HepG2 (cell line): ENCODE results near the gene KIAA0232. TPM values are rescaled to one million over a fixed set of nuclear protein-coding genes. Genes with fewer than 3 reads are reported as not detected.

Experiments used
- HMG20B ChIP-seq: conservative IDR thresholded peaks from 2 replicates; pipeline ENCODE4 v1.6.1; 2016; ENCODE audit warnings: missing genetic modification reagents, missing compliant biosample characterization
- KAT2B ChIP-seq: fragments of 150-350 bp; IDR thresholded peaks from 2 replicates; pipeline ENCODE4 v1.6.1; 2014; ENCODE audit warnings: low read depth, low read length, borderline replicate concordance
- MXD4 ChIP-seq: IDR thresholded peaks from 2 replicates; pipeline ENCODE4 v1.6.1; 2016; ENCODE audit warnings: mild to moderate bottlenecking, missing biosample characterization, missing genetic modification reagents
- NR2F6 ChIP-seq, 2 experiments: IDR thresholded peaks; 2 replicates each; pipeline ENCODE4 v1.6.1; 2016; ENCODE audit warnings: antibody characterized with exemption in 1 of 2, mild to moderate bottlenecking in 1 of 2
- PPARG ChIP-seq: conservative IDR thresholded peaks from 2 replicates; pipeline ENCODE4 v1.6.1; 2016; ENCODE audit warnings: missing biosample characterization, missing genetic modification reagents
- RFX5 ChIP-seq: IDR thresholded peaks from 2 replicates; pipeline ENCODE4 v1.6.1; 2011; ENCODE audit warnings: low read depth, low read length, improper control_type of control experiment
- SMAD9 ChIP-seq: sonication (generic); formaldehyde crosslinking; IDR thresholded peaks from 2 replicates; pipeline ENCODE4 v1.5.1; 2020; ENCODE audit warnings: mild to moderate bottlenecking, missing genetic modification reagents
- SP1 ChIP-seq, 2 experiments: fragments of 450-650 bp in 1 of 2; sonication (generic) in 1 of 2; formaldehyde crosslinking in 1 of 2; IDR thresholded peaks; 2 replicates each; pipeline versions ENCODE4 v1.4.0 to v1.6.1; 2016 to 2020; ENCODE audit warnings: missing genetic modification reagents in 1 of 2
- TGIF2 ChIP-seq: IDR thresholded peaks from 2 replicates; pipeline ENCODE4 v1.6.1; 2016; ENCODE audit warnings: control low read depth, missing compliant biosample characterization
- ZFP37 ChIP-seq: sonication (generic); formaldehyde crosslinking; IDR thresholded peaks from 2 replicates; pipeline ENCODE4 v1.4.0; 2020; ENCODE audit warnings: missing genetic modification reagents, borderline replicate concordance
- ZNF430 ChIP-seq: sonication (generic); formaldehyde crosslinking; IDR thresholded peaks from 2 replicates; pipeline ENCODE4 v1.9.0; 2021; ENCODE audit warnings: mild to moderate bottlenecking, missing genetic modification reagents
- ZNF614 ChIP-seq: IDR thresholded peaks from 2 replicates; pipeline ENCODE4 v1.6.1; 2018; ENCODE audit warnings: missing biosample characterization, missing genetic modification reagents, inconsistent platforms, borderline replicate concordance
- ZNF788 ChIP-seq: sonication (generic); formaldehyde crosslinking; IDR thresholded peaks from 2 replicates; pipeline ENCODE4 v1.5.0; 2020; ENCODE audit warnings: mild to moderate bottlenecking, missing genetic modification reagents, borderline replicate concordance
- ZSCAN12 ChIP-seq: sonication (generic); formaldehyde crosslinking; IDR thresholded peaks from 2 replicates; pipeline ENCODE4 v1.9.0; 2021; ENCODE audit warnings: mild to moderate bottlenecking, missing genetic modification reagents
- ZSCAN29 ChIP-seq: sonication (generic); formaldehyde crosslinking; conservative IDR thresholded peaks from 2 replicates; pipeline ENCODE4 v1.4.0; 2020; ENCODE audit warnings: mild to moderate bottlenecking, missing genetic modification reagents
- ZSCAN30 ChIP-seq: sonication (generic); formaldehyde crosslinking; IDR thresholded peaks from 2 replicates; pipeline ENCODE4 v1.5.0; 2020; ENCODE audit warnings: mild to moderate bottlenecking, missing genetic modification reagents
- polyA plus RNA-seq, 8 experiments: library from polyadenylated mRNA; depleted of rRNA in 3 of 8; stranded (reverse) in 7 of 8; unstranded in 1 of 8; fragments of >200 nt; fragmentation: Illumina TruSeq in 4 of 8; extraction: Trizol in 4 of 8; gene quantifications; 2 replicates each; pipeline versions ENCODE4 v1.2.1 to v1.2.3, GENCODE V29; 2011 to 2016; ENCODE audit warnings: low read depth in 4 of 8, missing spikeins in 1 of 8, mixed read lengths in 1 of 8; ENCODE audit not compliant: insufficient read depth in 1 of 8
- total RNA-seq, 5 experiments: library from RNA; depleted of rRNA; stranded (reverse); fragments of >200 nt; fragmentation: Illumina TruSeq; extraction: Trizol; gene quantifications; 2 replicates each; pipeline ENCODE4 v1.2.3, GENCODE V29; 2016; ENCODE audit warnings: low read depth in 1 of 5
- TF ChIP-seq, protein P1 (sequence below): sonication (generic); formaldehyde crosslinking; IDR thresholded peaks from one replicate; pipeline ENCODE4 v1.5.1; 2020; ENCODE audit warnings: mild to moderate bottlenecking, missing genetic modification reagents; ENCODE audit errors: not compliant biosample characterization
- TF ChIP-seq, protein P2 (sequence below): sonication (generic); formaldehyde crosslinking; IDR thresholded peaks from 2 replicates; pipeline ENCODE4 v1.4.0; 2020; ENCODE audit warnings: missing genetic modification reagents

KIAA0232 gene
- total and polyA plus RNA-seq, 2 of the 13 experiments (the other 11 are each of a cell fraction or from before 2014, with no cell fraction given), result 7.8 to 17.1 TPM

DNA sequence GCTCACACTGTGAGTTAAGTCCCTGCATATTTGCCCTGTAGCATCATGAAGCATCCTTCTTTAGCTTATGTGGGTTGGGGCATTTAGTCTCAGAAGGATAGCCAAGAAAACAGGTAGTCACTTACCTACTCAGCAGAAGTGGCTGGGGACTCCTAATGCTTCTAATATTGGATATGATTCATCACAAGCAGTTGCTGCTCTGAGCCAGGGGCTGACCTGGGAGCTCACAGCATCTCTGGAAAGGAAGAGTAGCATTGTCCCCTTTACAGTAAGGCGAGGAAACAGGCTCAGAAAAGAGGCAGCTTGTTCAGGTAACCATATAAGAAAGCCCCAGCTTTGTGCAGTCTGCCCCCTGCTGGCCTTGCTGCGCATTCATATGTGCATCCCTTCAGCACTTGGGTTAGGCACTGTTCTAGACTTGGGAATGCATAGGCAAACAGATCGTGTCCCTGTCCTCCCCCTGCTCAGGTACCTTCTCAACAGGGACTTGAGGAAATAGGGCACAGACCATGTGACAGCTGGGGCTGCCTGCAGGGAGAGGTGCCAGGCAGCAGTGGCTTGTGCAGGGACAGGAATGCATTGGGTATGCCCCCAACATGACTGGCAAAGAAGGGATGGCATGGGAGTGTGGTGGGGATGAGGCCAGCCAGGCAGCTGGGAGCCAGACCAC lies 91.4 kb downstream of the KIAA0232 start (continued):
- TF ChIP-seq, protein P1, sequence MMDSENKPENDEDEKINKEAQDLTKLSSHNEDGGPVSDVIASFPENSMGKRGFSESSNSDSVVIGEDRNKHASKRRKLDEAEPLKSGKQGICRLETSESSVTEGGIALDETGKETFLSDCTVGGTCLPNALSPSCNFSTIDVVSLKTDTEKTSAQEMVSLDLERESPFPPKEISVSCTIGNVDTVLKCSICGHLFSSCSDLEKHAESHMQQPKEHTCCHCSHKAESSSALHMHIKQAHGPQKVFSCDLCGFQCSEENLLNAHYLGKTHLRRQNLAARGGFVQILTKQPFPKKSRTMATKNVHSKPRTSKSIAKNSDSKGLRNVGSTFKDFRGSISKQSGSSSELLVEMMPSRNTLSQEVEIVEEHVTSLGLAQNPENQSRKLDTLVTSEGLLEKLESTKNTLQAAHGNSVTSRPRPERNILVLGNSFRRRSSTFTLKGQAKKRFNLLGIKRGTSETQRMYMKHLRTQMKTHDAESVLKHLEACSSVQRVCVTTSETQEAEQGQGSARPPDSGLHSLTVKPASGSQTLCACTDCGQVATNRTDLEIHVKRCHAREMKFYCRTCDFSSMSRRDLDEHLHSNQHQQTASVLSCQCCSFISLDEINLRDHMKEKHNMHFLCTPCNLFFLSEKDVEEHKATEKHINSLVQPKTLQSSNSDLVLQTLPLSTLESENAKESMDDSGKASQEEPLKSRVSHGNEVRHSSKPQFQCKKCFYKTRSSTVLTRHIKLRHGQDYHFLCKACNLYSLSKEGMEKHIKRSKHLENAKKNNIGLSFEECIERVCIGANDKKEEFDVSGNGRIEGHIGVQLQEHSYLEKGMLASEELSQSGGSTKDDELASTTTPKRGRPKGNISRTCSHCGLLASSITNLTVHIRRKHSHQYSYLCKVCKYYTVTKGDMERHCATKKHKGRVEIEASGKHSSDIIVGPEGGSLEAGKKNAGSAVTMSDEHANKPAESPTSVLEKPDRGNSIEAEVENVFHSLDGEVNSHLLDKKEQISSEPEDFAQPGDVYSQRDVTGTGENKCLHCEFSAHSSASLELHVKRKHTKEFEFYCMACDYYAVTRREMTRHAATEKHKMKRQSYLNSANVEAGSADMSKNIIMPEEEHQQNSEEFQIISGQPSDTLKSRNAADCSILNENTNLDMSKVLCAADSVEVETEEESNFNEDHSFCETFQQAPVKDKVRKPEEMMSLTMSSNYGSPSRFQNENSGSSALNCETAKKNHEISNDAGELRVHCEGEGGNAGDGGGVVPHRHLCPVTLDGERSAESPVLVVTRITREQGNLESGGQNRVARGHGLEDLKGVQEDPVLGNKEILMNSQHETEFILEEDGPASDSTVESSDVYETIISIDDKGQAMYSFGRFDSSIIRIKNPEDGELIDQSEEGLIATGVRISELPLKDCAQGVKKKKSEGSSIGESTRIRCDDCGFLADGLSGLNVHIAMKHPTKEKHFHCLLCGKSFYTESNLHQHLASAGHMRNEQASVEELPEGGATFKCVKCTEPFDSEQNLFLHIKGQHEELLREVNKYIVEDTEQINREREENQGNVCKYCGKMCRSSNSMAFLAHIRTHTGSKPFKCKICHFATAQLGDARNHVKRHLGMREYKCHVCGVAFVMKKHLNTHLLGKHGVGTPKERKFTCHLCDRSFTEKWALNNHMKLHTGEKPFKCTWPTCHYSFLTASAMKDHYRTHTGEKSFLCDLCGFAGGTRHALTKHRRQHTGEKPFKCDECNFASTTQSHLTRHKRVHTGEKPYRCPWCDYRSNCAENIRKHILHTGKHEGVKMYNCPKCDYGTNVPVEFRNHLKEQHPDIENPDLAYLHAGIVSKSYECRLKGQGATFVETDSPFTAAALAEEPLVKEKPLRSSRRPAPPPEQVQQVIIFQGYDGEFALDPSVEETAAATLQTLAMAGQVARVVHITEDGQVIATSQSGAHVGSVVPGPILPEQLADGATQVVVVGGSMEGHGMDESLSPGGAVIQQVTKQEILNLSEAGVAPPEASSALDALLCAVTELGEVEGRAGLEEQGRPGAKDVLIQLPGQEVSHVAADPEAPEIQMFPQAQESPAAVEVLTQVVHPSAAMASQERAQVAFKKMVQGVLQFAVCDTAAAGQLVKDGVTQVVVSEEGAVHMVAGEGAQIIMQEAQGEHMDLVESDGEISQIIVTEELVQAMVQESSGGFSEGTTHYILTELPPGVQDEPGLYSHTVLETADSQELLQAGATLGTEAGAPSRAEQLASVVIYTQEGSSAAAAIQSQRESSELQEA (CRISPR knock-in tag), result no peak
- 0 out of 2 replicates have a peak, but pooled peaks have one; percentile 21 for TF ChIP-seq TGIF2 (CRISPR knock-in tag)
- TF ChIP-seq ZSCAN29 (CRISPR knock-in tag), result no peak
- no peak for TF ChIP-seq NR2F6 (IDR thresholded peaks at IDR 0.05)
- TF ChIP-seq NR2F6 (CRISPR knock-in tag; IDR thresholded peaks at IDR 0.05), result no peak
- TF ChIP-seq MXD4, result no peak
- no peak for TF ChIP-seq HMG20B
- TF ChIP-seq ZSCAN30 (CRISPR knock-in tag), result no peak
- no peak for TF ChIP-seq ZSCAN12 (CRISPR knock-in tag)
- no peak for TF ChIP-seq RFX5
- TF ChIP-seq ZNF788 (CRISPR knock-in tag), result peak; percentile 53
- 0 out of 2 replicates have a peak, but pooled peaks have one; percentile 31 for TF ChIP-seq ZNF430 (CRISPR knock-in tag)
- TF ChIP-seq PPARG (CRISPR knock-in tag), result no peak
- TF ChIP-seq ZNF614 (CRISPR knock-in tag), result no peak
- no peak for TF ChIP-seq SP1 (IDR thresholded peaks at IDR 0.05)
- no peak for TF ChIP-seq SP1 (CRISPR knock-in tag; IDR thresholded peaks at IDR 0.05)
- no peak for TF ChIP-seq KAT2B
- TF ChIP-seq, protein P2, sequence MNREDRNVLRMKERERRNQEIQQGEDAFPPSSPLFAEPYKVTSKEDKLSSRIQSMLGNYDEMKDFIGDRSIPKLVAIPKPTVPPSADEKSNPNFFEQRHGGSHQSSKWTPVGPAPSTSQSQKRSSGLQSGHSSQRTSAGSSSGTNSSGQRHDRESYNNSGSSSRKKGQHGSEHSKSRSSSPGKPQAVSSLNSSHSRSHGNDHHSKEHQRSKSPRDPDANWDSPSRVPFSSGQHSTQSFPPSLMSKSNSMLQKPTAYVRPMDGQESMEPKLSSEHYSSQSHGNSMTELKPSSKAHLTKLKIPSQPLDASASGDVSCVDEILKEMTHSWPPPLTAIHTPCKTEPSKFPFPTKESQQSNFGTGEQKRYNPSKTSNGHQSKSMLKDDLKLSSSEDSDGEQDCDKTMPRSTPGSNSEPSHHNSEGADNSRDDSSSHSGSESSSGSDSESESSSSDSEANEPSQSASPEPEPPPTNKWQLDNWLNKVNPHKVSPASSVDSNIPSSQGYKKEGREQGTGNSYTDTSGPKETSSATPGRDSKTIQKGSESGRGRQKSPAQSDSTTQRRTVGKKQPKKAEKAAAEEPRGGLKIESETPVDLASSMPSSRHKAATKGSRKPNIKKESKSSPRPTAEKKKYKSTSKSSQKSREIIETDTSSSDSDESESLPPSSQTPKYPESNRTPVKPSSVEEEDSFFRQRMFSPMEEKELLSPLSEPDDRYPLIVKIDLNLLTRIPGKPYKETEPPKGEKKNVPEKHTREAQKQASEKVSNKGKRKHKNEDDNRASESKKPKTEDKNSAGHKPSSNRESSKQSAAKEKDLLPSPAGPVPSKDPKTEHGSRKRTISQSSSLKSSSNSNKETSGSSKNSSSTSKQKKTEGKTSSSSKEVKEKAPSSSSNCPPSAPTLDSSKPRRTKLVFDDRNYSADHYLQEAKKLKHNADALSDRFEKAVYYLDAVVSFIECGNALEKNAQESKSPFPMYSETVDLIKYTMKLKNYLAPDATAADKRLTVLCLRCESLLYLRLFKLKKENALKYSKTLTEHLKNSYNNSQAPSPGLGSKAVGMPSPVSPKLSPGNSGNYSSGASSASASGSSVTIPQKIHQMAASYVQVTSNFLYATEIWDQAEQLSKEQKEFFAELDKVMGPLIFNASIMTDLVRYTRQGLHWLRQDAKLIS, result no peak
- no peak for TF ChIP-seq ZFP37 (CRISPR knock-in tag)
- no peak for TF ChIP-seq SMAD9 (CRISPR knock-in tag)
